GM18520 (cell line): ENCODE measurements around the gene QPRT.
"Not testable (repeated sequence)": the region's sequence is repeated elsewhere in the genome, so short reads cannot be mapped to it uniquely, and the experiment has no call there.

Experiments used
- ATAC-seq: cut with Tn5 transposase; IDR thresholded peaks from one replicate; pipeline ENCODE4 v1.9.1; 2021; ENCODE audit not compliant: unreplicated experiment

QPRT gene

GRCh38 chr16:29744541-29745101 is 65.6 kb downstream of the QPRT start:
- ATAC-seq = no peak

GRCh38 chr16:29745121-29745852 is 66.3 kb downstream of the QPRT start:
- peak; percentile 5 for ATAC-seq

GRCh38 chr16:29745853-29746345 is 66.9 kb downstream of the QPRT start, which contains the start of gene C16orf54:
Gene C16orf54, minus strand, starts transcription at chr16:29745990. Its CDS starts 1,039 bp downstream, at chr16:29744951.
- ATAC-seq = peak; percentile 75

- ATAC-seq = not testable (repeated sequence)
These were observed 67.5 kb downstream of the QPRT start for GRCh38 chr16:29746518-29746917.
